GM12873 (cell line): ENCODE results near the gene CFAP97.

Experiments
- TF ChIP-seq, protein P1 (sequence below): IDR thresholded peaks from 2 replicates; pipeline ENCODE4 v1.5.1; 2012; ENCODE audit warnings: low read depth, mild to moderate bottlenecking, moderate library complexity, low read length, control low read depth; ENCODE audit not compliant: insufficient read depth; ENCODE audit errors: missing control alignments

The CFAP97 gene

GRCh38 chr4:185167234-185167633, 36.6 kb downstream of the CFAP97 start:
- TF ChIP-seq, protein P1, sequence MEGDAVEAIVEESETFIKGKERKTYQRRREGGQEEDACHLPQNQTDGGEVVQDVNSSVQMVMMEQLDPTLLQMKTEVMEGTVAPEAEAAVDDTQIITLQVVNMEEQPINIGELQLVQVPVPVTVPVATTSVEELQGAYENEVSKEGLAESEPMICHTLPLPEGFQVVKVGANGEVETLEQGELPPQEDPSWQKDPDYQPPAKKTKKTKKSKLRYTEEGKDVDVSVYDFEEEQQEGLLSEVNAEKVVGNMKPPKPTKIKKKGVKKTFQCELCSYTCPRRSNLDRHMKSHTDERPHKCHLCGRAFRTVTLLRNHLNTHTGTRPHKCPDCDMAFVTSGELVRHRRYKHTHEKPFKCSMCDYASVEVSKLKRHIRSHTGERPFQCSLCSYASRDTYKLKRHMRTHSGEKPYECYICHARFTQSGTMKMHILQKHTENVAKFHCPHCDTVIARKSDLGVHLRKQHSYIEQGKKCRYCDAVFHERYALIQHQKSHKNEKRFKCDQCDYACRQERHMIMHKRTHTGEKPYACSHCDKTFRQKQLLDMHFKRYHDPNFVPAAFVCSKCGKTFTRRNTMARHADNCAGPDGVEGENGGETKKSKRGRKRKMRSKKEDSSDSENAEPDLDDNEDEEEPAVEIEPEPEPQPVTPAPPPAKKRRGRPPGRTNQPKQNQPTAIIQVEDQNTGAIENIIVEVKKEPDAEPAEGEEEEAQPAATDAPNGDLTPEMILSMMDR = no peak

GRCh38 chr4:185165605-185166063, 38.2 kb downstream of the CFAP97 start:
- TF ChIP-seq, protein P1 = no peak

GRCh38 chr4:185151296-185151695, 52.5 kb downstream of the CFAP97 start:
- TF ChIP-seq, protein P1 = no peak

- TF ChIP-seq, protein P1 = no peak
Measured at GRCh38 chr4:185149392-185149791, 54.4 kb downstream of the CFAP97 start.

- TF ChIP-seq, protein P1 = no peak
Measured at GRCh38 chr4:185145572-185145971, 58.2 kb downstream of the CFAP97 start.

DNA sequence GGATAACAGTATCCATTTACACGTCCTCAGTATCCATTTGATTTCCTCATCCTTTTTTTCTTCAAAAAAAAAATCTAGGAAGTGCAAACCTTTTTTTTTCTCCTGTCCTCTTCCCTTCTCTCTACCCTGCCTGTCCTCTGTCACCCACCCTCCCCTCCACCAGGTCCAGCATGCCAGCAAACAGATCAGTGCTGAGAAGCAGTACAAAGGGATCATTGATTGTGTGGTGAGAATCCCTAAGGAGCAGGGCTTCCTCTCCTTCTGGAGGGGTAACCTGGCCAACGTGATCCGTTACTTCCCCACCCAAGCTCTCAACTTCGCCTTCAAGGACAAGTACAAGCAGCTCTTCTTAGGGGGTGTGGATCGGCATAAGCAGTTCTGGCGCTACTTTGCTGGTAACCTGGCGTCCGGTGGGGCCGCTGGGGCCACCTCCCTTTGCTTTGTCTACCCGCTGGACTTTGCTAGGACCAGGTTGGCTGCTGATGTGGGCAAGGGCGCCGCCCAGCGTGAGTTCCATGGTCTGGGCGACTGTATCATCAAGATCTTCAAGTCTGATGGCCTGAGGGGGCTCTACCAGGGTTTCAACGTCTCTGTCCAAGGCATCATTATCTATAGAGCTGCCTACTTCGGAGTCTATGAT, 59.1 kb downstream of the CFAP97 start:
- TF ChIP-seq, protein P1 = no peak

DNA sequence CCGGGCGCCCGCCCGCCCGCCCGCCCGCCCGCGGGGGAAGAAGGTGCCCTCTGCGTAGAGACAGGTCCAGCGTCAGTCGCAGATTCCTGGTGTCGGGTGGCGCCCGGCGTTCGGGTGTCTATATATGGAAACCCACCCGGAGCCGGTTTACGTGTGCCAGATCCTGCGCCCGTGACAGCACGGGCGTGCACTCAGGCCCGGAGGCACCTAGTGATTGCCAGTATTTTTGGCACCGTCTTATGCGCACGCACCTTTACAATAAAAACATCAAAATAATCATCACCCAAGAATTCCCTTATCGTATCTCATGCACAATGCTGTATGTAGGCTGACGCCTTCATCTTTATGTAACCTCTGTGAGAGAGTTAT, 60.2 kb downstream of the CFAP97 start:
- TF ChIP-seq, protein P1 = no peak
